GM19397 (cell line): ENCODE results near the gene SERPINB5.

ENCODE experiments used
- ATAC-seq: cut with Tn5 transposase; IDR thresholded peaks from one replicate; pipeline ENCODE4 v1.9.1; 2021; ENCODE audit warnings: mild to moderate bottlenecking, moderate library complexity; ENCODE audit not compliant: unreplicated experiment

SERPINB5 gene

GRCh38 chr18:63467699-63468098 lies 9.1 kb upstream of the SERPINB5 start:
- ATAC-seq = no peak

GRCh38 chr18:63468575-63468974 lies 8.2 kb upstream of the SERPINB5 start:
- no peak for ATAC-seq

GRCh38 chr18:63470751-63471150 lies 6.0 kb upstream of the SERPINB5 start:
- ATAC-seq = no peak

GRCh38 chr18:63472380-63472779 lies 4.4 kb upstream of the SERPINB5 start:
- no peak for ATAC-seq

GRCh38 chr18:63477200-63477599 lies 442 bp downstream of the SERPINB5 start:
- no peak for ATAC-seq

GRCh38 chr18:63477968-63478367 lies 1.2 kb downstream of the SERPINB5 start:
- no peak for ATAC-seq

GRCh38 chr18:63479826-63480225 lies 3.1 kb downstream of the SERPINB5 start:
- ATAC-seq = no peak

GRCh38 chr18:63480476-63480875 lies 3.7 kb downstream of the SERPINB5 start:
- ATAC-seq = no peak

GRCh38 chr18:63480915-63481314 lies 4.2 kb downstream of the SERPINB5 start:
- ATAC-seq = no peak

- no peak for ATAC-seq
Measured at GRCh38 chr18:63487676-63488075, 10.9 kb downstream of the SERPINB5 start.

- no peak for ATAC-seq
Measured at GRCh38 chr18:63488160-63488559, 11.4 kb downstream of the SERPINB5 start.

- no peak for ATAC-seq
Measured at GRCh38 chr18:63492851-63493250, 16.1 kb downstream of the SERPINB5 start.

- no peak for ATAC-seq
Measured at GRCh38 chr18:63495675-63496074, 18.9 kb downstream of the SERPINB5 start.

- peak; percentile 68 for ATAC-seq
Measured at GRCh38 chr18:63505566-63506335, 29.0 kb downstream of the SERPINB5 start.

GRCh38 chr18:63506336-63506646 lies 29.5 kb downstream of the SERPINB5 start:
- peak; percentile 17 for ATAC-seq

GRCh38 chr18:63508596-63508995 lies 31.8 kb downstream of the SERPINB5 start:
- no peak for ATAC-seq

GRCh38 chr18:63511285-63511684 lies 34.5 kb downstream of the SERPINB5 start:
- no peak for ATAC-seq

- ATAC-seq = no peak
Measured at GRCh38 chr18:63514326-63514725, 37.6 kb downstream of the SERPINB5 start.

GRCh38 chr18:63514888-63515678 lies 38.3 kb downstream of the SERPINB5 start:
- ATAC-seq = no peak

- no peak for ATAC-seq
Measured at GRCh38 chr18:63515801-63516200, 39.0 kb downstream of the SERPINB5 start.

GRCh38 chr18:63518178-63519012 lies 41.6 kb downstream of the SERPINB5 start:
- peak; percentile 92 for ATAC-seq
